Panc1 (cell line): Measurements from ENCODE around the gene SAYSD1. TPM values are rescaled to one million over a fixed set of nuclear protein-coding genes. Genes with fewer than 3 reads are reported as not detected.

Experiments used
- ATAC-seq: fragments of 200-7000 bp; cut with Tn5 transposase; 2 replicates; pipeline ENCODE4 v1.9.1; 2020; ENCODE audit warnings: mild to moderate bottlenecking, moderate library complexity
- Bru-seq: library from RNA; stranded (reverse); fragments of 400-500 nt; gene quantifications from one replicate; lab custom pipeline; 2021; lab: Mats Ljungman, UMichigan
- BruChase-seq, 2 experiments: library from RNA; stranded (reverse); fragments of 400-500 nt; gene quantifications; one replicate each; lab custom pipeline; 2021; lab: Mats Ljungman, UMichigan
- BruUV-seq: library from RNA; stranded (reverse); fragments of 400-500 nt; replicated peaks from 2 replicates; lab custom pipeline; 2021; lab: Mats Ljungman, UMichigan
- CTCF ChIA-PET: fragments of 300-600 bp; sonication (Branson Sonifier 250); formaldehyde crosslinking; loops from one replicate; lab custom pipeline; 2022; ENCODE audit warnings: antibody characterized with exemption; lab: Charles Lee
- POLR2A ChIA-PET: fragments of 300-600 bp; sonication (Branson Sonifier 250); formaldehyde crosslinking; loops from one replicate; lab custom pipeline; 2022; ENCODE audit warnings: antibody characterized with exemption; lab: Charles Lee
- DNase-seq: peaks from one replicate; pipeline ENCODE4 v3.0.0-alpha.2; 2010; ENCODE audit warnings: low read depth, low spot score
- H3K27ac ChIP-seq: 2 replicates; pipeline ENCODE4 v1.5.1; 2011; ENCODE audit warnings: mild to moderate bottlenecking, low read length, inconsistent platforms
- H3K27me3 ChIP-seq: fragments of 200-500 bp; sonication (Bioruptor generic); 2 replicates; pipeline ENCODE4 v1.6.0; 2014; ENCODE audit warnings: low read length, inconsistent platforms; ENCODE audit not compliant: control insufficient read depth, insufficient read depth
- H3K36me3 ChIP-seq: fragments of 200-500 bp; sonication (Bioruptor generic); 2 replicates; pipeline ENCODE4 v1.5.1; 2014; ENCODE audit warnings: inconsistent platforms, mild to moderate bottlenecking, low read length, moderate library complexity; ENCODE audit not compliant: control insufficient read depth, insufficient read depth
- H3K4me1 ChIP-seq: 2 replicates; pipeline ENCODE4 v1.5.1; 2011; ENCODE audit warnings: inconsistent platforms, mild to moderate bottlenecking, low read length, moderate library complexity; ENCODE audit not compliant: control insufficient read depth, insufficient read depth
- H3K4me3 ChIP-seq, 2 experiments: 2 replicates each; pipeline ENCODE4 v1.5.1; 2011 to 2012; ENCODE audit warnings: low read depth in 2 of 2, low read length in 2 of 2, mild to moderate bottlenecking in 2 of 2, inconsistent platforms in 1 of 2, moderate library complexity in 1 of 2
- H3K9me3 ChIP-seq: fragments of 200-500 bp; sonication (Bioruptor generic); 2 replicates; pipeline ENCODE4 v1.5.1; 2014; ENCODE audit warnings: low read depth, mild to moderate bottlenecking, inconsistent platforms, low read length, moderate library complexity; ENCODE audit not compliant: control insufficient read depth, insufficient read depth
- CTCF ChIP-seq: fragments of 450-650 bp; IDR thresholded peaks from 2 replicates; pipeline ENCODE4 v1.5.1; 2017; ENCODE audit warnings: mild to moderate bottlenecking
- POLR2AphosphoS5 ChIP-seq: IDR thresholded peaks from 2 replicates; pipeline ENCODE4 v1.6.1; 2012; ENCODE audit warnings: mild to moderate bottlenecking, low read depth, low read length, moderate library complexity
- REST ChIP-seq, 2 experiments: IDR thresholded peaks; 2 replicates each; pipeline ENCODE4 v1.6.1; 2011 to 2012; ENCODE audit warnings: low read depth in 2 of 2, control low read depth in 1 of 2, low read length in 1 of 2, mild to moderate bottlenecking in 1 of 2, moderate library complexity in 1 of 2; ENCODE audit not compliant: insufficient read depth in 1 of 2
- SIN3A ChIP-seq: IDR thresholded peaks from 2 replicates; pipeline ENCODE4 v1.6.1; 2012; ENCODE audit warnings: low read depth, mild to moderate bottlenecking, low read length, moderate library complexity, borderline replicate concordance; ENCODE audit not compliant: insufficient read depth
- TCF7L2 ChIP-seq: IDR thresholded peaks from 2 replicates; pipeline ENCODE4 v1.6.1; 2011; ENCODE audit warnings: mild to moderate bottlenecking, low read depth, low read length, inconsistent platforms
- in situ Hi-C: cut with HindIII; loops from 2 replicates; pipeline ENCODE4 v1.10.0; 2016; ENCODE audit warnings: low sequenced_read_pairs, low pct_unique_long_range_greater_than_20kb
- intact Hi-C: fragments of 100-400 bp; cut with micrococcal nuclease; formaldehyde crosslinking; loops from one replicate; pipeline ENCODE4 v1.10.0; 2022; ENCODE audit not compliant: unreplicated experiment
- long read RNA-seq: library from polyadenylated mRNA; unstranded; transcript quantifications from one replicate; pipeline ENCODE4 v2.0.0, GENCODE V29; 2021; ENCODE audit not compliant: unreplicated experiment
- polyA plus RNA-seq: library from polyadenylated mRNA; unstranded; fragments of >200 nt; gene quantifications from one replicate; pipeline ENCODE4 v1.2.1, GENCODE V29; 2012; ENCODE audit warnings: missing spikeins; ENCODE audit not compliant: insufficient read length
- total RNA-seq: library from RNA; stranded (reverse); gene quantifications from one replicate; pipeline ENCODE4 v1.2.1, GENCODE V29; 2021; ENCODE audit not compliant: unreplicated experiment

SAYSD1 gene
- 17.0 TPM for total RNA-seq
- polyA plus RNA-seq: 8.5 TPM
- percentile 77 among the genes with signal in this experiment for Bru-seq, nascent RNA
- BruChase-seq, experiment 1, labeled RNA remaining after a 2-hour chase: percentile 90 among the genes with signal in this experiment
- percentile 94 among the genes with signal in this experiment for BruChase-seq, experiment 2, labeled RNA remaining after a 6-hour chase
- long read RNA-seq, transcript SAYSD1-201 (2 exons, 2,020 nt): major isoform, 24 of 30 reads
- long read RNA-seq, partial matches to known transcripts: 0 of 30 reads
- long read RNA-seq, other reads (novel, unspliced or antisense): 5 of 30 reads

- H3K4me3 ChIP-seq: peak within 1 kb of the TSS; percentile 85 to 94
- in situ Hi-C loops: no loop called here
- CTCF ChIA-PET: interaction anchor here (0.6 kb wide), 1 partner anchor 142 kb away, joined by 6 read pairs; no protein-coding TSS in a partner anchor
- H3K27me3 ChIP-seq: peaks cover 2% of the 10 kb centered on the region; the same call in 1 of the 2 replicates
- no TSS peak for BruUV-seq
- ATAC-seq: peak; percentile 98
- H3K9me3 ChIP-seq: no peaks in the 10 kb centered on the region
- POLR2A ChIA-PET: no interaction called here
- peak within 1 kb of the TSS; percentile 96 for H3K27ac ChIP-seq
- TF ChIP-seq REST (IDR thresholded peaks at IDR 0.05; ENCODE audit: insufficient read depth in 1 of 2, low read depth in 2 of 2, low read length in 1 of 2) (peak in 1 of 2 experiments; percentile 57; a peak in 1 of 4 replicates), CTCF (no peak), POLR2AphosphoS5 (peak; percentile 61; the same call in 1 of the 2 replicates), TCF7L2 (peak; percentile 14; the same call in 1 of the 2 replicates), SIN3A (no peak)
- peak; percentile 69 for DNase-seq
- H3K4me1 ChIP-seq: peaks cover 16% of the 10 kb centered on the region
- intact Hi-C loops: no loop called here
- H3K36me3 ChIP-seq: no peaks in the 10 kb centered on the region
Measured at GRCh38 chr6:39114704-39115599, at the start of gene SAYSD1. TSS of gene SAYSD1 (minus strand) at chr6:39115186. CDS start at chr6:39115089, 97 bp downstream.

- CTCF ChIA-PET: no interaction called here
Measured at GRCh38 chr6:39157511-39157910, 42.5 kb upstream of the SAYSD1 start.

More at GRCh38 chr6:39157511-39157910, 42.5 kb upstream of the SAYSD1 start:
- DNase-seq (no peak), ATAC-seq (no peak)
- in situ Hi-C loops: no loop called here
- POLR2A ChIA-PET: no interaction called here
- H3K27me3 ChIP-seq: no peaks in the 10 kb centered on the region; the same call in 1 of the 2 replicates
- no peaks in the 10 kb centered on the region for H3K4me1 ChIP-seq
- H3K27ac ChIP-seq: no peak overlapping the region
- no TSS peak for BruUV-seq
- no peaks in the 10 kb centered on the region for H3K9me3 ChIP-seq
- no peaks in the 10 kb centered on the region for H3K36me3 ChIP-seq
- TF ChIP-seq POLR2AphosphoS5 (no peak), REST (IDR thresholded peaks at IDR 0.05; ENCODE audit: insufficient read depth in 1 of 2, low read depth in 2 of 2, low read length in 1 of 2) (no peak), TCF7L2 (no peak), CTCF (no peak), SIN3A (no peak)
- intact Hi-C loops: loop anchor here (5.0 to 10.0 kb wide), 2 partner anchors 183 to 285 kb away; no protein-coding TSS in a partner anchor
- no peak overlapping the region for H3K4me3 ChIP-seq
